GM12892 (cell line): ENCODE results near the gene LIMS2.

ENCODE experiments used
- DNase-seq: peaks from one replicate; pipeline ENCODE4 v3.0.0; 2011; ENCODE audit not compliant: insufficient read length
- FAIRE-seq: peaks from 2 replicates; lab custom pipeline; 2011; peaks lifted over from hg19 to GRCh38; lab: Jason Lieb, UNC
- POLR2A ChIP-seq: IDR thresholded peaks from 2 replicates; pipeline ENCODE4 v1.6.1; 2011; ENCODE audit warnings: low read depth, low read length, control low read depth
- POLR2AphosphoS5 ChIP-seq: IDR thresholded peaks from 2 replicates; pipeline ENCODE4 v1.6.1; 2011; ENCODE audit warnings: low read depth, low read length, control low read depth
- TAF1 ChIP-seq: IDR thresholded peaks from 2 replicates; pipeline ENCODE4 v1.6.1; 2011; ENCODE audit warnings: low read depth, mild to moderate bottlenecking, control low read depth, low read length, borderline replicate concordance

LIMS2 gene

DNA sequence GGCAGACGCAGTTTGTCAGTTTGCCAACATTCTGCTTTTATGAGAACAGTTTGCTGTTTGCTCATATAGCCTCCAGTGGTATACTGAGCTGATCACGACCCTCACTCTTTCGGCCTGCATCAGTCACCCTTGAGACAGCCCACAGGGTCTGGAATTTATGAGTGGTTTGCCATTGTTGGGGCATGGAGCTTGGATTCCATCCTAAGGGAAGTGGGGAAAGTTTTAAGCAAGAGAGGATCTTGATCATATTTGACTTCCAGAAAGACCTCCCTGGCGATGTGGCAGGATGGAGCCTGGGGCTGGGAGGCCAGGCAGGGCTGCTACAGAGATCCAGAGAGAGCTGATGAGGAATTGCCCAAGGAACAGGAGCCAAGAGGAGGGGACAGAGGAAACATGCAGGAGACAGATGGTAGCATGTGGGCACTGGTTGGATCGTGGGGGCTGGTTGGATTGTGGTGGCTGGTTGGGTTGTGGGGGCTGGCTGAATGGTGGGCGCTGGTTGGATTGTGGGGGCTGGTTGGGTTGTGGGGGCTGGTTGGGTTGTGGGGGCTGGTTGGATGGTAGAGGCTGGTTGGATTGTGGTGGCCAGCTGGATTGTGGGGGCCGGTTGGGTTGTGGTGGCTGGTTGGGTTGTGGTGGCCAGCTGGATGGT lies 56.7 kb downstream of the LIMS2 start:
- DNase-seq (no peak), FAIRE-seq (no peak)
- TF ChIP-seq POLR2AphosphoS5 (no peak), TAF1 (no peak), POLR2A (no peak)

DNA sequence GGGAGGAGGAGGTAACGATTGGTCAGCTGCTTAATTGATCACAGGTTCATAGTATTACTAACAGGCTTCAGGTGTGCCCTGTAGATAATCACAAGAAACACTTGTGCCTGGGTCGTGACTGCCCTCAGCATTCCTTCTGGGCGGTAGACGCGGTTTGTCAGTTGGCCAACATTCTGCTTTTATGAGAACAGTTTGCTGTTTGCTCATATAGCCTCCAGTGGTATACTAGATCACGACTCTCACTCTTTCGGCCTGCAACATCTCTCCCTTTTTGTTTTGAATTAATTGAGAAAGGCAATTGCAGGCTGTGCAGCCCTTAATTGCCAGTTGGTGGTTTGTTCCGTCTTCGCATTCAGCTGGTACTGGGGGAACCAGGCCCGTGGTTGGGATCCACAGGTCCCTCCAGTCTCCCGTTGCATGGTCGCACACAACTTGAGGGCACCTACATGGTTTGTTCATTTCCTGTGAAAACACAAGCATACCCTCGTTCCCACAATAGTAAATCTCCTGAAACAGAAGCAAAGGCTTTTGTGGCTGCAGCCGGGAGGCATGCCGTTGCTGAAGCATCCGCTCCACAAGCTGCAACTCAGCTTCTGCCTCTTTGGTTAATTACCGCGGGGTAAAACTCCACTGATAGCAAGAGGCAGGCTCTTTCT lies 59.7 kb downstream of the LIMS2 start:
- DNase-seq, result no peak
- no peak for FAIRE-seq
- TF ChIP-seq TAF1 (no peak), POLR2A (no peak), POLR2AphosphoS5 (no peak)

DNA sequence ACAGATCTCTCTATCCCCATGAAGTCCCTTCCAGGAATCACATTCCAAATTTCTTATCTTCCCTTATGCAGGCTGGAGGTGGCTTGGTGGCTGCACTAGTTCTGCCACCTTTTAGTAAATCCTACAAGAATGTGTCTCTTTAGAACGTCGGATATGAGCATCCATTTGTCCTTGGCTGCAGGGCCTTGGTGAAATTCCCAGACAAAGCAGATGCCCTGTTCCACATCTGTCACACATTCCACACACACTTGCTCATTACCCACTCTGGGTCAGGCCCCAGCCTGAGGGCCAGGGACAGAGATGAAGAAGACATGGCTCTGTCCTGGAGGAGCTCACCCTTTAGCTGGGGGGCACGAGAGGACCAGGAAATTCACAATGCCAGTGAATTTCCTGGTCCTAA lies 60.6 kb downstream of the LIMS2 start:
- no peak for FAIRE-seq

DNA sequence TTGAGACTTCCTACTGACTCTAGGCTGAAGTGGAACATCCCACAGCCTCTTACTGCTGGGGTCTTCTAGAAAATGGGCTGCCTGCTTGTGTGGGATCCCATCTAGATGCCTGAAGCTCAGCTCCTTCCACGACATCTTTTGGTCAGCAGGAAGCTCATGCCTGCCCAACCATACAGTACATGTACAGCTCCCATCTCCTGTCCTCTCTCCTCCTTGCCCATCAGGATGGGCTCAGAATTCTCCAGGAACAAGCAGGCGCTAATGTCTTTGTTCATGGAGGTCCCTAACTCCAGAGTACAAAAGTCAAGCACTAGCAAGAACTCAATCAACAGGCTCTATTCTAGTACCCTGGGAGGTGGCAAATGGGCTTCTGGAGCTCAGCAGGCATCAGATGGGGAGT lies 61.1 kb downstream of the LIMS2 start:
- FAIRE-seq, result no peak

More for the DNA sequence above, 60.6 kb downstream of the LIMS2 start:
- no peak for DNase-seq
- TF ChIP-seq POLR2A, result no peak
- TF ChIP-seq TAF1, result no peak
- no peak for TF ChIP-seq POLR2AphosphoS5

DNA sequence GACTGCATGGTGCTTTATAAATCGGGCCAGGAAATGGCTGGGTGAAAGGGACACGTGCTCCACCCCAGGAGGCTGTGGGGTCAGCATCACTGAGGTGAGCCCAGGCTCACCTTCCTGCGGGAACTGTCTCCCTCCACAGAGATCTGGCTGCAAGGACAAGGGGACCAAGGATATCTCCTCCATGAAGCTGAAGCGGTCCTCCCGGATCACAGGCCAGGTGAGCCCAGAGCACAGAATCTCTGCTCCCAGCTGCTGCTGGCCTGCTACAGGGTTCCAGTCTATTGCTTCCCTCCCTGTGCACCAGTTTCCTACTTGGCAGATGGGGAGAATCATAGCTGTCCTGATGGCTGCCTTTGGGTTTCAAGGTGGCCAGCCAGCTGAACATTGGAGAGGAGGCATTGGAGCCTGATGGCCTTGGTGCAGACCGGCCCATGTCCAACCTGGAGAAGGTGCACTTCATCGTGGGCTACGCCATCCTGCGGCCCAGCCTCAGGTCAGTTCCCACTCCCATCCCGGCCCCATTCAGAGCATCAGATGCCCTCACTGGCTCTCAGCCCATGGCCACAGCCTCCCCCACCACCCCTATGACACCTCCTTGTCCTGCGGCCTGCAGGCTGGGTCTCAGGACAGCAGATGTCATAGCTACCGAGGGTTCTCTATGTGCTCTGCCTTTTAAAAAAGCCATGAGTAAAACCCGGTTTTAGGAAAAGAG lies 63.1 kb downstream of the LIMS2 start:
- TF ChIP-seq POLR2AphosphoS5, result no peak
- no peak for TF ChIP-seq POLR2A
- no peak for TF ChIP-seq TAF1
- DNase-seq, result no peak
- no peak for FAIRE-seq

More for the DNA sequence above, 61.1 kb downstream of the LIMS2 start:
- TF ChIP-seq TAF1, result no peak
- DNase-seq, result no peak

DNA sequence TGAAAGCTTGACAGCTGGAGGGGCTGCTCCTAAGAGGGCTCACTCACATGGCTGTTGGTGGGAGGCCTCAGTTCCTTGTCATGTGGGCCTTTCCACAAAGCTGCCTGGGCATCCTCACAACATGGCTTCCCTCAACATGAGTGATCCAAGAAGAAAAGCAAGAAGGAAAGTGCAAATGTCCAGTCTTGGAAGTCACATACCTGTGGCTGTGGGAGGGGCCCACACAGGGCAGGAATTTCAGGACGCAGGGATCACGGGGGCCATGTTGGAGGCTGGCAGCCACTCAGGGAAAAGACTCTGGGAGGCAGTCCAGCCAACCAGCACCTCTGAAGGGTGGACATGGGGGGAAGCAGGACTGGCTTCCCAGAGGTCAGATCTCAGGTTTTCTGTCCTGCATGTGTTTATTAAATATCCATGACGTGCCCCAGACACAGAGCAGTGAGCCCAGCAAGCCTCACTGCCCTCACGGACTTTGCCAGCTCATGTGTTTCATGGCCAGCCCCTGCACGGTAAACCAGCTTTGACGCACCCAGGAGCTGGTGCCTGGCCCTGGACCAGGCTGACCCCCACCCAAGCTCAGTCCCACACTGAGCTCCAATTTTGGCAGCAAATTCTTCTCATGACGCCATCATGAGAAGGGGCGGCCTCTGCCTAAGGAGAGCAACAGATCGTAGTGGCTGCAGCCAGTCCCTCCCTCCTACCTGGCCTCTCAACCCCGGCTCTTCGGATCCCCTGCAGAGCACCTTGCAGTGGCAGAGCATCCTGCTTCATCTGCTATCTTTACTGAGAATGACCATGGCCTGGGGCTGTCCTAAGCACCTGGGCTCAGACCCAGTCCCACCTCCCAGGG lies 64.0 kb downstream of the LIMS2 start:
- DNase-seq, result no peak
- FAIRE-seq, result no peak
- TF ChIP-seq TAF1 (no peak), POLR2AphosphoS5 (no peak), POLR2A (no peak)

DNA sequence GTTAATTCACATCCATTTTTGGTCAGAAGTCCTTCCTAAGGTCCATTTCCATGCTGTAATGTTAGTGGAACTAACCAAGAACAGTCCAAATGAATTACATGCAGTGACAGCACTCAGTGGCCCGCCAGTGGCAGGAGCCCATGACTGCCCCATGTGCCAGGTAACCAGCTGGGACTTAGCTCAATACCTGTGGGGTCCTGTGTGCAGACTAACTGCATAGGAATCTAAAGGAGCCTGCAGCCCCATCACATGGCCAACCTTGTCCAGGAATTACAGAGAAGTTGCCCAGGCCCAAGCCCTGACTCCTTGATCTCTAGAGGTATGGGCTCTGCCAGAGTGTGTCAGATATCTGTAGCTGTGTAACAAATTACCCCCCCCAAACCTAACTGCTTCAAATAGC lies 64.8 kb downstream of the LIMS2 start:
- no peak for TF ChIP-seq POLR2A
- no peak for TF ChIP-seq TAF1
- TF ChIP-seq POLR2AphosphoS5, result no peak
- DNase-seq, result no peak
- no peak for FAIRE-seq

DNA sequence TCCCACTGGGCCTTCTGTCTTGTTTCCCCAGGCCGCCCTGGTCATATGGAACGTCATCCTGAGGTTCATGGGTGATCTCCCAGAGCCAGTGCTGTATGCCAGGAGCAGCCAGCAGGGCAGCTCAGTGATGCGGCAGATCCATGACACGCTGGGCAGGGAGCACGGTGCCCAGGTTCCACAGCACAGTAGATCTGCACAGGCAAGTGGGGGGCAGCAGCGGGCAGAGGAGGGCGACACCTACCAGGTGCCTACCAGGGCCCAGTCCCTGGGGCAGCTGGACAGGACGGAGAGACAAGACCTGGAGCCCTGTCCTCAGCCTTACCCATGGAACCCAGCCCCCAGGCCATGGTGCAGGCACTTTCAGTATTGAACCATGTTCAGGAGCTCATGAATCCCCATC lies 65.5 kb downstream of the LIMS2 start:
- no peak for TF ChIP-seq POLR2A
- TF ChIP-seq POLR2AphosphoS5, result no peak
- no peak for TF ChIP-seq TAF1
- DNase-seq (no peak), FAIRE-seq (no peak)

DNA sequence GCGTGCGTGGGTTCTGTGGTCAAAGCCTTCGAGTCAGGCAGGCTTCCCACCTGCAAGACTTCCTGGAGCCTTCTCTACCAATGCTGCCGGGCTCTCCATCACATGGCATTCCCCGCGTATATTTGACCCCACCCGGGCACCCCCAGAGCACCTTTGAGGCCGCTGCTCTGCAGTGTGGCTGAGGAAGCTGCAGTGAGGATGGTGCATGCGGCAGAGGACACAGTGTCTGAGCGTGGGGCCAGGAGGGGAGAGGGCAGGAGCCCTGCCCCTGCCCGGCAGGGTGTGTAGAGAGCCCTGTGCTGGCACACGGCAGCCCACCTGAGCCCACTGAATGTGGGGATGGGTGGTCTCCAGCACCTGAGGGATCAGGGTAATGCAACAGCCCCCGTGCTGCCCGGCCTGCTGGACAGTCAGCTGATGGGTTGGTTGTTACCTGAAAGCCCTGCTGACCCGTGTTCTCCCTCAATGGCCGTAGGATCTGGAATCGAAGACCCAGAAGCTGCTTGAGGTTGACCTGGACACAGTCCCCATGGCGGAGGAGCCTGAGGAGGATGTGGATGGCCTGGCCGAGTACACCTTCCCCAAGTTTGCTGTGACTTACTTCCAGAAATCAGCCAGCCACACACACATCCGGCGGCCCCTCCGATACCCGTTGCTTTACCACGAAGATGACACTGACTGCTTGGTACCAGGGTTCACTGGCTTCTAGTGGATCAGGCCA lies 66.1 kb downstream of the LIMS2 start:
- TF ChIP-seq POLR2AphosphoS5 (no peak), POLR2A (no peak), TAF1 (no peak)
- DNase-seq, result no peak
- FAIRE-seq, result no peak
